Stomach (tissue), 9 donors: ENCODE measurements around the gene SF3B1. TPM values are rescaled to one million over a fixed set of nuclear protein-coding genes. Genes with fewer than 3 reads are reported as not detected.

Experiments used
- DNase-seq, 2 donors: peaks; one replicate each; pipeline versions ENCODE4 v3.0.0 to v3.0.0-alpha.2; 2013 to 2019
- H3K27ac ChIP-seq, 5 donors: fragments of 200-600 bp in 4 of 5; sonication (generic) in 4 of 5; one replicate each; pipeline ENCODE4 v1.5.1; 2013 to 2019; ENCODE audit warnings: mild to moderate bottlenecking in 1 of 5, moderate library complexity in 1 of 5
- H3K27me3 ChIP-seq, 3 donors: fragments of 200-600 bp; sonication (generic); one replicate each; pipeline ENCODE4 v1.5.1; 2017 to 2019; ENCODE audit warnings: mixed run types in 1 of 3
- H3K36me3 ChIP-seq, 4 donors: fragments of 200-600 bp; sonication (generic); 1 replicate in 3 of 4; 2 replicates in 1 of 4; pipeline ENCODE4 v1.5.1; 2016 to 2019
- H3K4me1 ChIP-seq, 4 donors: fragments of 200-600 bp; sonication (generic); one replicate each; pipeline ENCODE4 v1.5.1; 2016 to 2019
- H3K4me3 ChIP-seq, 4 donors: fragments of 200-600 bp; sonication (generic) in 3 of 4; one replicate each; pipeline ENCODE4 v1.5.1; 2016 to 2019; ENCODE audit warnings: mild to moderate bottlenecking in 1 of 4
- H3K9me3 ChIP-seq, 4 donors: fragments of 200-600 bp; sonication (generic); one replicate each; pipeline ENCODE4 v1.5.1; 2016 to 2019
- EP300 ChIP-seq: sonication (generic); formaldehyde crosslinking; IDR thresholded peaks from one replicate; pipeline ENCODE4 v1.6.1; 2017; ENCODE audit warnings: antibody characterized with exemption
- POLR2A ChIP-seq, 4 donors: fragments of 450-650 bp; IDR thresholded peaks; one replicate each; pipeline ENCODE4 v1.6.1; 2016; ENCODE audit warnings: antibody characterized with exemption in 4 of 4, control low read depth in 2 of 4, mild to moderate bottlenecking in 1 of 4, moderate library complexity in 1 of 4
- POLR2AphosphoS5 ChIP-seq, 3 donors: sonication (generic); formaldehyde crosslinking; IDR thresholded peaks; one replicate each; pipeline ENCODE4 v1.6.1; 2016; ENCODE audit warnings: antibody characterized with exemption in 3 of 3
- WGBS, 5 donors: extraction: QIAGEN DNeasy Blood & Tissue Kit in 3 of 5; methylation state at CpG; one replicate each; pipeline versions ENCODE4 v1.1.5 to v1.1.7; 2013 to 2018; 5-methylcytosine and 5-hydroxymethylcytosine counted together
- intact Hi-C: fragments of 100-400 bp; cut with DNase I; formaldehyde crosslinking; loops from one replicate; pipeline ENCODE4 v1.15.1; 2023; ENCODE audit warnings: low total_unique reads
- polyA plus RNA-seq, 3 donors: library from polyadenylated mRNA; stranded (reverse); fragments of 200-250 nt; gene quantifications; one replicate each; pipeline ENCODE4 v1.2.3, GENCODE V29; 2013
- total RNA-seq, 5 donors: library from RNA; depleted of rRNA; stranded (reverse); fragments of >200 nt; gene quantifications; one replicate each; pipeline versions ENCODE4 v1.1.0 to v1.2.3, GENCODE V29; 2014 to 2016
- TF ChIP-seq, protein P1 (sequence below), 7 experiments: fragments of 450-650 bp in 4 of 7; fragments of 200-600 bp in 3 of 7; sonication (generic) in 3 of 7; IDR thresholded peaks; one replicate each; pipeline ENCODE4 v1.5.1; 2016 to 2019; ENCODE audit warnings: antibody characterized with exemption in 7 of 7, control low read depth in 2 of 7, mild to moderate bottlenecking in 1 of 7
- donor health status: healthy with polysubstance abuse.
- donor health status: Bipolar disorder and iron deficiency.
- donor health status: healthy.

SF3B1 gene
- total and polyA plus RNA-seq, 8 donors = 47.4 to 520 (median 245) TPM

DNA sequence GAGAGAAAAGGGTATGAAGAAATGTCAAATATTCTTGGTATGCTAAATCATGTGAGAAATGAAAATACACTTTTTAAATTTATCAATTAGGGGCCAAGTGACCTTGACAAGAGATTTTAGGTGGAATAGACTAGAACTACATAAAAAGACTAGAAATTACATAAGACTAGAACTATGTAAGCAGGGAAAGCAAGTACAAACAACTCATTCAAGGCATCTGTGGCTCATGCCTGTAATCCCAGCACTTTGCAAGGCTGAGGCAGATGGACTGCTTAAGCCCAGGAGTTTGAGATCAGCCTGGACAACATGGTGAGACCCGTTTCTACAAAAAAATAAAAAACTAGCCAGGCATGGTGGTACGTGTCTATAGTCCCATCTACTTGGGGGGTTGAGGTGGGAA, 20.3 kb downstream of the SF3B1 start:
- peaks cover 79 to 100% (median 100%) of the 10 kb centered on the region in 4 donors for H3K36me3 ChIP-seq
- peaks cover 0 to 4% (median 0%) of the 10 kb centered on the region in 4 donors for H3K4me1 ChIP-seq
- TF ChIP-seq EP300 (no peak), POLR2AphosphoS5 (IDR thresholded peaks at IDR 0.05) (no peak), POLR2A (IDR thresholded peaks at IDR 0.05) (no peak)
- TF ChIP-seq, protein P1, sequence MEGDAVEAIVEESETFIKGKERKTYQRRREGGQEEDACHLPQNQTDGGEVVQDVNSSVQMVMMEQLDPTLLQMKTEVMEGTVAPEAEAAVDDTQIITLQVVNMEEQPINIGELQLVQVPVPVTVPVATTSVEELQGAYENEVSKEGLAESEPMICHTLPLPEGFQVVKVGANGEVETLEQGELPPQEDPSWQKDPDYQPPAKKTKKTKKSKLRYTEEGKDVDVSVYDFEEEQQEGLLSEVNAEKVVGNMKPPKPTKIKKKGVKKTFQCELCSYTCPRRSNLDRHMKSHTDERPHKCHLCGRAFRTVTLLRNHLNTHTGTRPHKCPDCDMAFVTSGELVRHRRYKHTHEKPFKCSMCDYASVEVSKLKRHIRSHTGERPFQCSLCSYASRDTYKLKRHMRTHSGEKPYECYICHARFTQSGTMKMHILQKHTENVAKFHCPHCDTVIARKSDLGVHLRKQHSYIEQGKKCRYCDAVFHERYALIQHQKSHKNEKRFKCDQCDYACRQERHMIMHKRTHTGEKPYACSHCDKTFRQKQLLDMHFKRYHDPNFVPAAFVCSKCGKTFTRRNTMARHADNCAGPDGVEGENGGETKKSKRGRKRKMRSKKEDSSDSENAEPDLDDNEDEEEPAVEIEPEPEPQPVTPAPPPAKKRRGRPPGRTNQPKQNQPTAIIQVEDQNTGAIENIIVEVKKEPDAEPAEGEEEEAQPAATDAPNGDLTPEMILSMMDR (IDR thresholded peaks at IDR 0.05) = no peak
- H3K27ac ChIP-seq = no peak overlapping the region
- no peak overlapping the region for H3K4me3 ChIP-seq
- no peaks in the 10 kb centered on the region for H3K27me3 ChIP-seq
- WGBS, 5 donors = 71 to 83% (median 79%) methylated on average over 2 of the region's 2 CpGs
- intact Hi-C loops = no loop called here
- DNase-seq = no peak
- H3K9me3 ChIP-seq = no peaks in the 10 kb centered on the region

DNA sequence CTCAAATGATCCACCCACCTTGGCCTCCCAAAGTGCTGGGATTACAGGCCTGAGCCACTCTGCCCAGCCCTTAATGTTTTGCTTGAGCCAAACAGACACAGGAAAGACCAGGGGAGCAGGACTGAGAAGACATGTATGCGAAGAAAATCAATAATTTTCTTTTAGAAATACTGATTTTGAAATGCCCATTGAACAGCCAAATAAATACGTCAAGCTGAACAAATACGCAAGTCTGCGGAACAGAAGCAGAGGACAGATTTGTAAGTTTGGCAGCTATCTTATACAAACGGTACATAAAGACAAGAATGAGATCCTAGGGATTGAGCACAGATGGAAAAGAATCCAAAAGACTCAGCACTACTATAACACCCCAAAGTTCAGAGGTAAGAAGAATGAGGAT, 20.8 kb downstream of the SF3B1 start:
- H3K4me1 ChIP-seq = peaks cover 0 to 4% (median 0%) of the 10 kb centered on the region in 4 donors
- H3K9me3 ChIP-seq = no peaks in the 10 kb centered on the region
- H3K36me3 ChIP-seq = peaks cover 79 to 100% (median 100%) of the 10 kb centered on the region in 4 donors
- TF ChIP-seq, protein P1 (IDR thresholded peaks at IDR 0.05) = no peak
- no peak for DNase-seq
- no peak overlapping the region for H3K4me3 ChIP-seq
- intact Hi-C loops = no loop called here
- H3K27me3 ChIP-seq = no peaks in the 10 kb centered on the region
- WGBS, 5 donors = 72 to 89% (median 82%) methylated on average over 5 of the region's 5 CpGs
- no peak overlapping the region for H3K27ac ChIP-seq

DNA sequence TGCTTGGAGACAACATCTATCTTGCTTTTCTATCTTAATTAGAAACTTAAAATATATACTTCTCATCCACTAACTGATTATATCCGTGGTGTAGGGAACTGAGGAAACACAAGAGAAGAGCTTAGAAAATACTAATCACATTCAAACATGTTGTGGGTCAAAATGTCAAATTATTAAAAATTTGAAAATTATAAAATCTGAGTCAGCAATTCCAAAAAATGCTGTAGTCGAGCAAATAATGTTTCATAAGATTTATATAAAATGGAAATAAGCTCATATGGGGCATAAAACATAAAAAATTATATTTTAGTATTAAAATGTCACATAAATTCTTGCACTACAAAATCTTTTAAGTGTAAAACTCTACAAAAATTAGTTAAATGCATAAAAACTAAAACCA, 29.2 kb downstream of the SF3B1 start:
- Histone ChIP-seq H3K9me3 (no peaks in the 10 kb centered on the region), H3K4me3 (no peak overlapping the region), H3K27ac (no peak overlapping the region), H3K36me3 (peaks cover 85 to 100% (median 100%) of the 10 kb centered on the region in 4 donors), H3K4me1 (no peaks in the 10 kb centered on the region), H3K27me3 (no peaks in the 10 kb centered on the region)
- WGBS, 5 donors = 81 to 89% (median 88%) methylated on average over 2 of the region's 2 CpGs
- intact Hi-C loops = no loop called here
- TF ChIP-seq, protein P1 (IDR thresholded peaks at IDR 0.05) = no peak
- TF ChIP-seq EP300 = no peak
- no peak for TF ChIP-seq POLR2A (IDR thresholded peaks at IDR 0.05)
- TF ChIP-seq POLR2AphosphoS5 (IDR thresholded peaks at IDR 0.05) = no peak
- no peak for DNase-seq

DNA sequence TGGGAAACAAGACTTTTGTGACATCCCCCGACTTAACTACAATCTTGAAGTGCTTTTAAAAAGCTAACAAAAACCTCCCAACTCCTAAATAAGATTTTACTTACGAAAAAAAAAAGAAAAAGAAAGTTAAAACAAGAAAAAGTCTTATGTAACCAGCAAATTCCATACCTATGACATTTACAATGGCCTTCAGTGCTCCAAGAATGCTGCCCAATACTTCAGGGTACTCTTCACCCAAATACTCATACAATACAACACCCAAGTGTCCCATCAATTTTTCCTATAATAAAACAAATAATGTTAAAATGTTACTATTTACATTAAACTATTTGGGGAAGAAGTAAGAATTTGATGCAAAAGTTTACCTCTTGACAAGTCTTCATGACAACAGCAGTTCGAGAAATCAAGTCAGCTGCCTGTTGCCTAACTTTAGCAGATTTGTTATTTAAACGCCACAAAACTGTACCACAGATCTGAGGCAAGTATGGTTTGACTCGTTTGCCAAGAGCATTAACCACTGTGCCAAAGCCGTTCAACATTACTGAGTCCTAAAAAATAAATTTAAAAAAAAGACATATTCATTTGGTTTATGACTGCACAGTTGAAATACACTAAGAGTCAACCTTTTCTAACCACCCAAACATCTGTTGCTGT, 34.8 kb downstream of the SF3B1 start:
- DNase-seq = no peak
- no peaks in the 10 kb centered on the region for H3K27me3 ChIP-seq
- peaks cover 72 to 100% (median 100%) of the 10 kb centered on the region in 4 donors for H3K36me3 ChIP-seq
- intact Hi-C loops = no loop called here
- no peak for TF ChIP-seq POLR2AphosphoS5 (IDR thresholded peaks at IDR 0.05)
- WGBS, 5 donors = 63 to 75% (median 69%) methylated on average over 6 of the region's 6 CpGs
- H3K4me1 ChIP-seq = peaks cover 0 to 29% (median 2%) of the 10 kb centered on the region in 4 donors
- H3K27ac ChIP-seq = no peak overlapping the region
- no peaks in the 10 kb centered on the region for H3K9me3 ChIP-seq
- no peak overlapping the region for H3K4me3 ChIP-seq

GRCh38 chr2:197398913-197399312, 35.9 kb downstream of the SF3B1 start:
- Histone ChIP-seq H3K9me3 (no peaks in the 10 kb centered on the region), H3K36me3 (peaks cover 71 to 100% (median 100%) of the 10 kb centered on the region in 4 donors), H3K27ac (no peak overlapping the region), H3K4me3 (no peak overlapping the region), H3K4me1 (peaks cover 0 to 34% (median 7%) of the 10 kb centered on the region in 4 donors), H3K27me3 (no peaks in the 10 kb centered on the region)
- 29 to 68% (median 46%) methylated on average over 2 of the region's 2 CpGs for WGBS, 5 donors
- TF ChIP-seq EP300 (no peak), POLR2A (IDR thresholded peaks at IDR 0.05) (no peak), POLR2AphosphoS5 (IDR thresholded peaks at IDR 0.05) (no peak)
- TF ChIP-seq, protein P1 (IDR thresholded peaks at IDR 0.05) = no peak
- intact Hi-C loops = no loop called here
- DNase-seq = no peak
